ENCODE data around the gene RIOK3.

Gene RIOK3

GRCh38 chr18:23530195-23530594, 77.1 kb downstream of the RIOK3 start:
- Histone ChIP-seq H3K4me3 (ENCODE audit: low read depth, low read length) (no peak overlapping the region), H3K27me3 (ENCODE audit: insufficient read depth, low read depth, severe bottlenecking) (no peaks in the 10 kb centered on the region)

GRCh38 chr18:23531912-23532311, 78.8 kb downstream of the RIOK3 start:
- Histone ChIP-seq H3K4me3 (ENCODE audit: low read depth, low read length) (no peak overlapping the region), H3K36me3 (peaks cover 75% of the 10 kb centered on the region), H3K9me3 (ENCODE audit: severe bottlenecking) (no peaks in the 10 kb centered on the region), H3K27ac (no peak overlapping the region), H3K27me3 (ENCODE audit: insufficient read depth, low read depth, severe bottlenecking) (no peaks in the 10 kb centered on the region)
- no peak for DNase-seq
- no peak for TF ChIP-seq CTCF (IDR thresholded peaks at IDR 0.05; ENCODE audit: low read depth, low read length)

More at GRCh38 chr18:23530195-23530594, 77.1 kb downstream of the RIOK3 start:
- no peak for TF ChIP-seq CTCF (IDR thresholded peaks at IDR 0.05; ENCODE audit: low read depth, low read length)
- no peak overlapping the region for H3K27ac ChIP-seq
- H3K9me3 ChIP-seq (ENCODE audit: severe bottlenecking): no peaks in the 10 kb centered on the region
- peaks cover 79% of the 10 kb centered on the region for H3K36me3 ChIP-seq
- DNase-seq: no peak
